GM21515 (cell line): ENCODE measurements around the gene GNA15.
"Not testable (repeated sequence)": the region's sequence is repeated elsewhere in the genome, so short reads cannot be mapped to it uniquely, and the experiment has no call there.

Experiments used
- ATAC-seq: cut with Tn5 transposase; IDR thresholded peaks from one replicate; pipeline ENCODE4 v1.9.1; 2021; ENCODE audit not compliant: unreplicated experiment

GNA15 gene, protein sequence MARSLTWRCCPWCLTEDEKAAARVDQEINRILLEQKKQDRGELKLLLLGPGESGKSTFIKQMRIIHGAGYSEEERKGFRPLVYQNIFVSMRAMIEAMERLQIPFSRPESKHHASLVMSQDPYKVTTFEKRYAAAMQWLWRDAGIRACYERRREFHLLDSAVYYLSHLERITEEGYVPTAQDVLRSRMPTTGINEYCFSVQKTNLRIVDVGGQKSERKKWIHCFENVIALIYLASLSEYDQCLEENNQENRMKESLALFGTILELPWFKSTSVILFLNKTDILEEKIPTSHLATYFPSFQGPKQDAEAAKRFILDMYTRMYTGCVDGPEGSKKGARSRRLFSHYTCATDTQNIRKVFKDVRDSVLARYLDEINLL

DNA sequence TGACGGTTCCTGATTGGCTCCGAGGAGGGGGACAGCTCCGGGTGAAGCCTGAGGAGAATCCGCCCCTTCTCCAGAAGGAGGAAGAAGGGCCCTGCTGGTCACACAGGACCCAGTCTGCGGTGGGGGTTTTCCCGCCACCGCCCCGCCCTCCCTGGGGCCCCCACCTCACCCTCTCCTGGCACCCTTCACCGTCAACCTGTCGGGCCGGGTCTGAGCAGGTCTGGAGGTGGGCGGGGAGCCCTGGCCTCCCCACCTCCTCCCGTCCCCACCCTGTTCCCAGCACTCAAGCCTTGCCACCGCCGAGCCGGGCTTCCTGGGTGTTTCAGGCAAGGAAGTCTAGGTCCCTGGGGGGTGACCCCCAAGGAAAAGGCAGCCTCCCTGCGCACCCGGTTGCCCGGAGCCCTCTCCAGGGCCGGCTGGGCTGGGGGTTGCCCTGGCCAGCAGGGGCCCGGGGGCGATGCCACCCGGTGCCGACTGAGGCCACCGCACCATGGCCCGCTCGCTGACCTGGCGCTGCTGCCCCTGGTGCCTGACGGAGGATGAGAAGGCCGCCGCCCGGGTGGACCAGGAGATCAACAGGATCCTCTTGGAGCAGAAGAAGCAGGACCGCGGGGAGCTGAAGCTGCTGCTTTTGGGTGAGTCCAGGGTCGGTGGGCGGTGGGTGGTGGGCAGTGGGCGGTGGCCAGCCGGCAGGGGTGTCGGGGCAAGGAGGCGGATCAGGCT lies at the start of gene GNA15:
Gene GNA15 (plus strand): TSS at position 73 of the 723 bp plus-strand sequence. CDS start 418 bp downstream, at position 491.
- ATAC-seq: no peak

DNA sequence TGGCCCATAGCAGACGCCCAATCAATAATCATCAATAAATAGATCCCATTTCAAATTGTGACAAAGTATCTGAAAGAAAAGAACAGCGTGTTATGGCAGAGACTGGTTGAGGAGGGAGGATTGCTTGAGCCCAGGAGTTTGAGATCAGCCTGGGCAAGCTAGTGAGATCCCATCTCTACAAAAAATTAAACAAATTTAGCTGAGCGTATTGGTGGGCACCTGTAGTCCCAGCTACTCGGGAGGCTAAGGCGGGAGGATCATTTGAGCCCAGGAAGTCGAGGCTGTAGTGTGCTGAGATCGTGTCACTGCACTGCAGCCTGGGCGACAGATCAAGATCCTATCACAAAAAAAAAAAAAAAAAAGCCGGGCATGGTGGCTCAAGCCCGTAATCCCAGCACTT lies 48.1 kb upstream of the GNA15 start:
- ATAC-seq: no peak

DNA sequence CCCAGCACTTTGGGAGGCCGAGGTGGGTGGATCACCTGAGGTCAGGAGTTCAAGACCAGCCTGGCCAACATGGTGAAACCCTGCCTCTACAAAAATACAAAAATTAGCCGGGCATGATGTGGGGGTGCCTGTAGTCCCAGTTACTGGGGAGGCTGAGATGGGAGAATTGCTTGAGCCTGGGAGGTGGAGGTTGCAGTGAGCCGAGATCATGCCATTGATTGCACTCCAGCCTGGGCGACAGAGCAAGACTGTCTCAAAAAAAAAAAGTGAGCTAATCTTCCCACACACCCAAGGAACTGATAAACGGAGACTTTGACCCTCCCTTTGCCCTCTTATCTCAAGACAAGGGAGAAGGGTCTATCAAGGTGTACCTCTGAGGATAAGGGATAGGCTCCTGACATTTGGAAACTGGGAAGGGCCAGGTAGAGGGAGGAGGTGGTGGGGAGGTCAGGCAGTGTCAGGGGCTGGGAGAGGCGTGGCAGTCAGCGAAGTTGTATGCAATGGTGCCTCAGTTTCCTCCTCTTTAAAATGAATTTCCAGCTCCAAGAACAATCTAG lies 46.5 kb upstream of the GNA15 start:
- not testable (repeated sequence) for ATAC-seq

DNA sequence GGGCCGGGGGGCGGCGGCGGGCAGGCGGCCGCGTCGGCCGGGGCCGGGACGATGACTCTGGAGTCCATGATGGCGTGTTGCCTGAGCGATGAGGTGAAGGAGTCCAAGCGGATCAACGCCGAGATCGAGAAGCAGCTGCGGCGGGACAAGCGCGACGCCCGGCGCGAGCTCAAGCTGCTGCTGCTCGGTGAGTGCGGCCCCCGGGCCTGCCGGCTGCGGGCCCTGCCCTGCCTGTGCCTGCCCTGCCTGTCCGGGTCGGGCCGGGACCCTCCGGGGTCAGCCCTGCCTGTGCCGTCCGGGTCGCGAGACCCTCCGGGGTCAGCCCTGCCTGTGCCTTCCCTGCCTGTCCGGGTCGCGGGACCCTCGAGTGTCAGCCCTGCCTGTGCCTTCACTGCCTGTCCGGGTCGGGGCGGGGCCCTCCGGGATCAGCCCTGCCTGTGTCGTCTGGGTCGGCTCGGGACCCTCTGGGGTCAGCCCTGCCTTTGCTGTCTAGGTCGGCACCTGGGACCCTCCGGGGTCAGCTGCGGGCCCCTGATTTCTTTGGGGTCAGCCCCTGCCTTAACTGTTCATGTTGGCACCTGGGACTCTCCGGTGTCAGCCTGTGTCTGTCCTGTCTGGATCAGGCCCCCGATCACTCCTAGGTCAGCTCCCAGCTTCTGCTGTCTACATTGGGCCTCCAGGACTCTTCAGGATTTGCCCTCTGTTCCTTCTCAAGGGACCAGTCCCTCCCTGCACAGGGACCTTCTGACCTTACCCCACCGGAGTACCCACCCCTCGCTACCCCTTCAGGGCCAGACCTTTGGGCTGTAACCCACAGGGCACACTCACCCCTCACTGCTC lies 41.0 kb upstream of the GNA15 start:
- ATAC-seq: no peak

DNA sequence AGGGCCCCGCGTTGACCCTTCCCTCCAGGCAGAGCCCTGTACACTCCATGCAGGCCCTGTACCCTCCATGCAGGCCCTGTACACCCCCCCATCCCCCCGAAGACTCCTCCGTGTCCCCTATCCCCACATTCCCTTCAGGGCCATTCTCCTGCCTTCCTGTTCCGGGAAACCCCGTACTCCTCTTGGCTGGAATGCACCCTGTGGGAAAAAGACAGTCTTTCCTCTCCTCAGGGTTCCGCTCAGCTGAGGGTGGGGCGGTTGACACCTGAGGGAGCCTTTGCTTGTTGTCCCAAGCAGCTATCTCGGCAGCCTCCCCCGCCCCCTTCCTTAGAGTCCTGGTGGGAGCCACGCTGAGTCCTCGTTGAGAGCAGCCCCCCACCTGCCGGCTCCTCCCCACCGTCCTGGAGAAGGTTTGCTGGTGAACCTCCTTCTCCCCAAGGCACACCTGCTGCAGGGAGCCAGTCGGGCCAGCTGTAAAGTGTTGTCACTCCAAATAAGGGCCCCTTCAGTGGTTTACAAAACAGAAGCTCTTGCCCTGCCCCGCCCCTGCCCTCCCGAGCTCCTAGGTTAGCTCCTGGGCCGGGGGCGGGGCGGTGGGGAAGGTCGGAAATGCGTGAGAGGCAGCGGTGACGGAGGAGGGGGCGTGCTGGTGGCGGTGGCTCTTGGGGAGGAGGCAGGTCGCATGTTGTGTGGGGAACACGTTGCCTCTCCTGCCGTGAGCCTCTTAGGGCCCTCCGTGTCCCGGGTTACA lies 40.2 kb upstream of the GNA15 start:
- no peak for ATAC-seq

DNA sequence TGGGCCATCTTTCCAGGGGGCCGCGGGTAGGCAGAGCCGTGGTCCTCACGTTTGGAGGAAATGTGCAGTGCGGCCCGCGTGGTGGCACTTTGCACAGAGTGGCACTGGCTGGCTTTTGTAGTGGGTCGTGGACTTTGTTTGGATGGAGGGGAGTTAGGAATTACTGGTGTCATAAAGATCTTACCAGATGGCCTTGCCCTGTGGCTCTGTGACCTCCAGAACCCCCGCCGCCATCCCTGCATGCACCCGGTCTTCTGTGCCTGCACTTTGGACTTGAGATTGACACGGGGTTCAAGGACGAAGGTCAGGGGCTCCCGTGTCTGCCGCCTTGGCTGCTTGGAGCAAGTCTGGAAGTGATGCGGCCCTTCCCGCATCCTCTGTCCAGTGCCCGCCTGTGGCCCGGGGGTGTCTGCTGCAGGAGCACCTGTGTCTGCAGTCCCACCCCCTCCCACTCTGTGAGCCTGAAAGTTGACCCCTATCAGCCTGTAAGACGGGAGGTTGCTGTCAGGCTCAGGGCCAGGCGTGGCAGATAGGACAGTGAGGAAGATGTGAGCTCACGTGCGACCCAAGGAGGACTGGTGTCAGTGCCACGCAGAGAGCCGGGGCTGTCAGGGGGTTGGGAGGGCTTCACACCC lies 39.4 kb upstream of the GNA15 start:
- ATAC-seq: no peak

DNA sequence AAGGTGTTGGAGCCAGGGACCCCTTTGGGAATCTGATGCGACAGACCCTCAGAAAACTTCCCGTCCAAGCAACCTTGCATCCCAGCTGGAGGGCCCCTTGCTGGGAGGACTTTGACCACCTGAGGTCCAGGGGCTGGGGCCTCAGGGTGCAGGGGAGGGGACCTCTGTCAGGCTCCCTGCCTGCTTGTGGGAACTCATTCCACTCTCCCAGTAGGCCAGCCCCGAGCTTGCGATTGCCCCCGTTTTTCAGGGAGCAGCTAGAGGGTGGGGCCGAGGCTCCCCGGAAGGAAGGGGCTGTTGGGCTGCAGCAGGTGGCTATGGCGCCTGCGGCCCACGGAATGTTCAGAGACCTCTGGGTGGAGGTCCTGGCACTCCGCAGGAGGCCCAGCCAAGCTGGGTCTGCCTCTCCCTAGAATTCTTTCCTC lies 38.9 kb upstream of the GNA15 start:
- ATAC-seq: no peak

DNA sequence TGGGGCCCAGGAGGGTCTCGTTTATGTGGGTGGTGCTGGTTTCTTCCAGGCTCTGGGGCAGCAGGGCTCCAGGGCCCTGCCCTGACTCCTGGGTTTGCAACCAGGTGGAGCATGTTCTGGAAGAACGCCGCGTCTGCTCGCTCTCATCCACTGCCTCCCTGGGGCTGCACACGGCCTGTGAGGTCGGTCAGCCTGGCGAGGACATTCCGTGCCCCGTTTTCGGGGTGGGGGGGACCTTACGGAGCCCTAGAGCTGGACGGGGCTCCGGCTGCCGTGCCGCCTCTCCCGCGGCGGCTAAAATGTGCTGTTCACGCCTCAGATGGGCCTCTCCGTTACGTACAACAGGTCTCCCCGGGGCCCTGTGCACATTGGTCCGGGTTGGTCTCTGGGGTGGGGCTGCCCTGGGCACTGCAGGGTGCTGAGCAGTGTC lies 38.4 kb upstream of the GNA15 start:
- no peak for ATAC-seq

DNA sequence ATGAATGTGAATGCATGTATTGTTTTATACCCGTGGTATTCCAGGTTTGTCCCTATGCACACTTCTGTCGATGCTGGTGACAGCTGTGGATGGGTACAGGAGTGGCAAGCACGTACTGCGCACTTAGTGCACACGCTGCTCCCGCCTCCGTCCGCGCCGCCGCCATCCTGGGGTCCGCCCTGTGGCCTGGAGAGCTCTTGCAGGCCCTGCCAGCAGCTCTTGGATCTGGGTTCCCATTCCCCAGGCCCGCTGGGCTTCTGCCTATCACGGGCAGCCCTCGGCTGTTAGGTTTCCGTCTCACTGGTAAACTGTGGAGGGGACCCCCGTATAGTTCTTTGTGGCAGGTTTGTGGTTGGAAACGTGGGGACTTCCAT lies 37.7 kb upstream of the GNA15 start:
- no peak for ATAC-seq

DNA sequence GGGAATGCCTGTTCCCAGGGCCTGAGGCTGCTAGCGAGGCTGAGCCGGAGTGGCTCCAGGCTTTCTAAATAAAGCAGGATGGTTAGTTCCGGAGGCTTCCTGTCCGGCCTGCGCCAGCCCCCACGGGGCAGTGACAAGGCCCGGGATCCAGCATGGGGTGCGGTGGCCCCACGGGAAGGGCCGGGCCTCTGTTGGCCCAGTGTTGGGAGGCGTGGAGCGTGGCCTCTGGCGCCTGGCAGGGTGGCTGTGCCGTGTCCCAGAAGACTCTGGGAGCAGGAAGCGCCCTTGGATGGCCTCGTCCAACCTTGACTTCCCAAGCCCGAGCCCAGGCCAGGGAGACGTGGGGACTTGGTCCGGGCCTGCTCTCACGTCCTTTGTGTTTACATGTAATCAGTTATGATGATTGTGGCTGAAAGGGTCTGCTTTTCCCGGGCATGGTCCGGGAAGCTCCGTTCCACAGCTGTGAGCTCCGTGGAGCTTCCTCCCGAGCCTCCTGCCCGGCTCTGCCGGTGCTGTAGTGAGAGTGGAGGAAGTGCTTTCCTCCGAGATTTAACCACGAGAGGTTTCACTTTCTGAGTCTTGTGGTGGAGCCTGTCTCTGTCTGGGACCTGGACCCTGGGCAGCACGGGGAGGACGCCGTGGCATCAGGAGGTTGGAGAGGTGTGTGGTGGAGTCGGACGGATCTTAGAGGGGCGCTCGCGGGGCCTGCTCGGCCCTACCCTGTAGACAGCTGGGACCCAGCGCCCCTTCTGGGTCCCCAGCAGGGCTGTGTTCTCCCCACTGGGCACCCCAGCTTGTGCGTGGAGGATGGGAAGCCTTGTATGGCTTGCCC lies 37.1 kb upstream of the GNA15 start:
- ATAC-seq: no peak

DNA sequence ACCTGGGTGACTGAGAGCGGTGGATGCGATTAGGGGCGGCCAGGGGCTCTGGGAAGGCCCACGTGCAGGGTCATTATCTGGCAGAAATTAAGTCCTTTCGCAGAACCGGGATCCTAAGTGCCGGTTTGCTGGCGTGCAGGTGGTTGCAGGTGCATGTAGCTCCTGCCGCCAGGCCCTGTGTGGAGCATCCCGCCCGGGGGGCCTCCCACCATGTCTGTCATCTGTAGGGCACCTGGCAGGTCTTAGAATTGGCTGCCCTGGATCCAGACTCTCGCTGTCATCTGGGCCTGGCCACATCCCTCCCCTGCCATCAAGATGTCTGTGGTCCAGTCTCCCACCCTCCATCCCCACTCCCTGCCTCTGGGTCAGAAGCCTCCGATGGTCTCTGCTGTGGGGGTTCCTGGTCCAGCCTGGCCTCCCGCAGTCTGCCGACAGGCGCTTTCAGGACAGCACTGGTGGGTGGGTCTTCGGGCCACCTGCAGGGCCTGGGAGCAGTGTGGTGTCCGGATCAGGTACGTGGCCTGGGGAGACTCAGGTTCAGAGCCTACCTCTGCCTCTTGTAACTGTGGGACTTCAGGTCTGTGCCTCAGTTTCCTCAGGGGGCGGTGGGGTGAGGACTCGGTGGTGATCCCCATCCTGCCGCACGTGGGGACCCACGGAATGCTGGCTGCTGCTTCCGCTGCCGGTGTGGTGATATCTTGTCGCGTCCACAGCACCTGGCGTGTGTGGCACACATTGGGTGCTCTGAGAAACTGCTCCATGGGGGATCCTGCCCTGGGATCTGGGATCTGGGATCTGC lies 36.3 kb upstream of the GNA15 start:
- ATAC-seq: no peak

DNA sequence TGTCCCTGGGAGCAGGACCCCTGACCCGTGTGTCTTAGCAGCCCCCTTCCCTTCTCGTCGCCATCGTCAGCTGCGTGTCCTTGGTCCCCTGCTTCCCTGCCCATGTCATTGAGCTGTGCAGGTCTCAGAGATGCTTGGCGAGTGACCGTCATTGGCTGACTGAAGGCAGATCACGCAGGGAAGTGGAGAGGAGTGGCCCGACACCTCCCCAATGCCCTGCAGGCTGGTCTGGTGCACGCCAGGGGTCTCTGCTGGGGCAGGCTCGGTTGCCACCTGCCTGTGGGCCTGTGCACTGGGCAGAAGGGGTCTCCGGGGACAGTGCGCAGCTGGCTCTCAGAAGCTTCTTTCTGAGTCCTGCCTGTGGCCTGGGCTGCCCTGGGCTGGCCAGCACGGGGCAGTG lies 35.5 kb upstream of the GNA15 start:
- ATAC-seq: no peak

DNA sequence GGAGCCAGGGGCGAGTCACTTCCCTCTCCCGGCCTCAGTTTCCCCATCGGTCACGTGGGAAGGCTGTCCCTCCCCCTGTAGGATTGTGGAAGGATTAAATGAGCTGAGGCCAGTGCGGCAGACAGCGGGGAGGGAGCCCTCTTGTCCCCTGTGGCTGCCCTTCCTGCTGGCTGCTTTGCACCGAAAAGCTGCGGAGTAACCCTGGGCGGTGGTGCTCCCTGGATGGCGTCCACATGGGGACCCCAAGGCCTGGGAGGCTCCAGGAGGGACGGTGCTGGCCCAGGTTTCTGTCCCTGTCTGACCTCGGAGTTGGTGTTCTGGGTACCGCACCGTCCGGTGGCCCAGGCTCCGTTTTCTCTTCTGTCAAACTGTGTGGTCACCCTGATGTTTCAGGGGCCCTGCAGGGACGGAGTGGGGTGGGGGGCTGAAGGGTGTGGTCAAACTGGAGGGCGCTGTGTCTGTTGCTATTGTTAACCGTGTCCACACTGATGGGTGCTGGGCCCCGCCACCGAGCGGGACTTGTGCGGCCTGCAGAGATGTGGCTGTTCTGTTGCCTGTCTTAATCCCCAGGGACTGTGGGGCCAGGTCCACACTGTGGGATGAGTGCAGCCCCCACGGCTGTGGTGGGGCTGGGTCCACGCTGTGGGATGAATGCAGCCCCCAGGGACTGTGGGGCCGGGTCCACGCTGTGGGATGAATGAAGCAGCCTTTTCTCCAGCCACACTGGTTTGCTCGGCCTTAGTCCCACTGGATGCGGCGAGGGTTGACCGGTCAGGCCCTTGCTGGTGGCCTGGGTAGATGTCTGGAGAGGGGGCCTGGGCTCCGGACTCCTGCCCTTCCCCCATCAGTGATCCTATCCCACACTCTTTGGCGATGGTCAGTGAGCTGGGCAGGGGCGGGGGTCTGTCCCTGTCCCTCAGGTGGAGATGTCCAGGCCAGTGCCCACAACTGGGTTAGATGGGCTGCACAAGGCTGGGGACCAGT lies 34.8 kb upstream of the GNA15 start:
- no peak for ATAC-seq

DNA sequence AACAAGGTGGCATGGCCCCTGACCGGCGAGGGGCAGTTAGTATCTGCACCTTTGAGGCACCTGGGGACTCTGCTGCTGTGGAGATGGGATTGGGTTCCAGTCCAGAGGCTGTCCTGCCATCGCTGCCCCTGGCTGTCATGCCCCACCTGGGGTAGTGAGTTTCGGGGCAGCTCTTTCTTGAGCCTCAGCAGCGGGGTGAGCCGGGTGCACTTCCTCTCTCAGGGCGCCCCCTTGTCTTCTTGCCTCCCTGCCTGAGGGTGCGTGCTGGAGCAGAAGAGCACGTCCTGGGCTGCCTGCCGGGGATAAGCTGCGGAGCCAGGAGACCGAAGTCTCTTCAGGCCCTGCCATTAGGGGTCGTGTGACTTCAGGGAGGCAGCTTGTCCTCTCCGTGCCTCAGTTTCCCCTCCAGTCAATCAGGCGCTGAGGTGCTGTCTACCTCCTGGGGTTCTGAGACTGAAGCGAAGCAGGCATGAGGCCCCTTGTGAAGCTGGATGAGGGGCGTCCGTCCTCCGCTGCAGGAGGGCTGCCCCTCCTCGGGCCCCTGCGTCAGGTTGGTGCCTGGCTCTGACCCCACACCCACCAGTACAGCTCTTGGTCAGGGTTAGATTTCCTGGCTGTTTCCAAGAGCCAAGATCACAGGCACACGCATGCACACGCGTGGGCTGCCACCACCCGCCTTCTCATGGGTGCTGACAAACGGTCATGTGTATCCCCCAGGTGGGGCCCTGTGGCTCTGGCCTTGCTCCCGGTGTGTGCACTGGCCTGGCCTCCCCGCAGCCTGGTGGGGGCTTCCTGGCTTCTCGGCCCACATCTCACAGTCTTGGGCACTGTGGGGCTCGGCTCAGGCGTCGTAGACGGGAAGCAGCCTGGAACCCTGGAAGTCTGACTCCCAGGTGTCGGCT lies 33.3 kb upstream of the GNA15 start:
- no peak for ATAC-seq

DNA sequence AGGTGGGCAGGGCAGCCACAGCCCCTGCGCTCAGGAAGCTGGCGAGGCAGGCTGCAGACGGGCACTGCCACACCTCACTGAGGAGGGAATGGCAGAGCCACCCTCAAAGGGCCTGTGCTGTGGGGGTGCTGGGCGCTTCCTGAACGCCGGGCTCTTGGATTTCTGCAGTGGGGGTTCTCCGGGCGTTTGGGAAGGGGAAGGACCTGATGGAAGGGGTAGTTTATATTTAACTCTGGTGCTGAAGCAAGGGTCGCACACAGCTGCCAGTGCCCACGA lies 31.2 kb upstream of the GNA15 start:
- no peak for ATAC-seq
